Fibroblast of mammary gland (primary cell): ENCODE data around the gene RREB1.
"Not testable (repeated sequence)": the region's sequence is repeated elsewhere in the genome, so short reads cannot be mapped to it uniquely, and the experiment has no call there.

Experiments
- DNase-seq: peaks from one replicate; pipeline ENCODE4 v3.0.0-alpha.2; 2010; ENCODE audit warnings: low read depth
- H3K4me3 ChIP-seq: 2 replicates; pipeline ENCODE4 v1.5.1; 2011; ENCODE audit warnings: low read depth, mild to moderate bottlenecking, low read length, moderate library complexity; ENCODE audit not compliant: control insufficient read depth
- CTCF ChIP-seq: conservative IDR thresholded peaks from 2 replicates; pipeline ENCODE4 v1.5.1; 2011; ENCODE audit warnings: low read depth, low read length, inconsistent platforms; ENCODE audit not compliant: control insufficient read depth, insufficient read depth

RREB1 gene

GRCh38 chr6:7268816-7269555 is 161.2 kb downstream of the RREB1 start:
- TF ChIP-seq CTCF, result no peak
- no peak overlapping the region for H3K4me3 ChIP-seq
- DNase-seq, result no peak

- TF ChIP-seq CTCF, result no peak
- H3K4me3 ChIP-seq, result no peak overlapping the region
- no peak for DNase-seq
These were observed 162.1 kb downstream of the RREB1 start for GRCh38 chr6:7269816-7270215.

- no peak overlapping the region for H3K4me3 ChIP-seq
- no peak for TF ChIP-seq CTCF
- no peak for DNase-seq
These were observed 162.8 kb downstream of the RREB1 start for GRCh38 chr6:7270320-7271204.

GRCh38 chr6:7271205-7271534 is 163.4 kb downstream of the RREB1 start:
- DNase-seq, result no peak
- TF ChIP-seq CTCF, result no peak

GRCh38 chr6:7273709-7274108 is 165.9 kb downstream of the RREB1 start:
- no peak overlapping the region for H3K4me3 ChIP-seq
- TF ChIP-seq CTCF, result no peak
- DNase-seq, result no peak

More at GRCh38 chr6:7271205-7271534, 163.4 kb downstream of the RREB1 start:
- no peak overlapping the region for H3K4me3 ChIP-seq

- not testable (repeated sequence) for H3K4me3 ChIP-seq, DNase-seq
These were observed 166.8 kb downstream of the RREB1 start for GRCh38 chr6:7274525-7274924.

GRCh38 chr6:7276199-7276524 is 168.4 kb downstream of the RREB1 start:
- no peak for TF ChIP-seq CTCF
- no peak for DNase-seq
- no peak overlapping the region for H3K4me3 ChIP-seq
